ENCODE results near the gene CRK. TPM values are rescaled to one million over a fixed set of nuclear protein-coding genes. Genes with fewer than 3 reads are reported as not detected.
A peak's percentile ranks its signal among the peaks of the same experiment; 100 is the strongest.

The CRK gene
- total and polyA plus RNA-seq, 4 experiments from 2014 or later, result 24.2 to 32.1 (median 27.2) TPM

- Histone ChIP-seq H3K27ac (ENCODE audit: low read depth, low read length) (no peak overlapping the region), H3K4me1 (ENCODE audit: insufficient read depth, low read length) (peaks cover 13% of the 10 kb centered on the region), H3K36me3 (ENCODE audit: insufficient read depth, low read length) (peaks cover 4% of the 10 kb centered on the region), H3K27me3 (ENCODE audit: insufficient read depth, low read length) (no peaks in the 10 kb centered on the region), H3K9me3 (ENCODE audit: control insufficient read depth in 1 of 2, low read length in 2 of 2) (no peaks in the 10 kb centered on the region), H3K4me3 (ENCODE audit: low read length in 2 of 2) (no peak overlapping the region)
- H3K27me3 Mint-ChIP-seq, result no peaks in the 10 kb centered on the region
- no peak for DNase-seq
- intact Hi-C loops (cut with micrococcal nuclease), result no loop called here
- no peak overlapping the region for H3K4me3 Mint-ChIP-seq
- H3K4me1 Mint-ChIP-seq, result peaks cover 13 to 41% (median 21%) of the 10 kb centered on the region in 4 donors
- H3K9me3 Mint-ChIP-seq, result no peaks in the 10 kb centered on the region
- CTCF ChIA-PET (ENCODE audit: partially characterized antibody), result interaction anchor here (1.2 kb wide), 1 partner anchor 77 kb away, joined by 3 read pairs; no protein-coding TSS in a partner anchor
- H3K36me3 Mint-ChIP-seq, result peaks cover 4 to 13% of the 10 kb centered on the region in 2 donors
- no peak overlapping the region for H3K27ac Mint-ChIP-seq
- POLR2A ChIA-PET (ENCODE audit: partially characterized antibody), result no interaction called here
These were observed 13.8 kb downstream of the CRK start for GRCh38 chr17:1442187-1442586.

- ChIA-PET CTCF (ENCODE audit: partially characterized antibody) (no interaction called here), POLR2A (ENCODE audit: partially characterized antibody) (no interaction called here)
- Mint-ChIP-seq H3K27me3 (no peaks in the 10 kb centered on the region), H3K4me1 (peaks cover 4 to 42% (median 18%) of the 10 kb centered on the region in 4 donors), H3K4me3 (no peak overlapping the region), H3K9me3 (no peaks in the 10 kb centered on the region), H3K27ac (peak overlapping the region in 1 of 7 donors; percentile 40), H3K36me3 (peaks cover 11 to 19% of the 10 kb centered on the region in 2 donors)
- Histone ChIP-seq H3K27me3 (ENCODE audit: insufficient read depth, low read length) (no peaks in the 10 kb centered on the region), H3K27ac (ENCODE audit: low read depth, low read length) (no peak overlapping the region), H3K9me3 (ENCODE audit: control insufficient read depth in 1 of 2, low read length in 2 of 2) (no peaks in the 10 kb centered on the region), H3K4me3 (ENCODE audit: low read length in 2 of 2) (no peak overlapping the region), H3K4me1 (ENCODE audit: insufficient read depth, low read length) (peaks cover 6% of the 10 kb centered on the region), H3K36me3 (ENCODE audit: insufficient read depth, low read length) (peaks cover 15% of the 10 kb centered on the region)
- intact Hi-C loops (cut with micrococcal nuclease), result no loop called here
- no peak for DNase-seq
These were observed 15.1 kb downstream of the CRK start for GRCh38 chr17:1440921-1441320.

- H3K27me3 ChIP-seq (ENCODE audit: insufficient read depth, low read length), result no peaks in the 10 kb centered on the region
- intact Hi-C loops (cut with micrococcal nuclease), result no loop called here
- H3K4me1 Mint-ChIP-seq, result peaks cover 6 to 34% (median 13%) of the 10 kb centered on the region in 4 donors
- no peak overlapping the region for H3K4me3 ChIP-seq (ENCODE audit: low read length in 2 of 2)
- H3K36me3 Mint-ChIP-seq, result peaks cover 19 to 31% of the 10 kb centered on the region in 2 donors
- no peaks in the 10 kb centered on the region for H3K9me3 Mint-ChIP-seq
- H3K27me3 Mint-ChIP-seq, result no peaks in the 10 kb centered on the region
- no peaks in the 10 kb centered on the region for H3K4me1 ChIP-seq (ENCODE audit: insufficient read depth, low read length)
- peaks cover 20% of the 10 kb centered on the region for H3K36me3 ChIP-seq (ENCODE audit: insufficient read depth, low read length)
- CTCF ChIA-PET (ENCODE audit: partially characterized antibody), result no interaction called here
- POLR2A ChIA-PET (ENCODE audit: partially characterized antibody), result interaction anchor here (1.4 to 1.7 kb wide), 2 partner anchors 11 to 77 kb away, joined by 3 read pairs; partner anchors contain the start of gene INPP5K
- DNase-seq, result no peak
- no peak overlapping the region for H3K27ac ChIP-seq (ENCODE audit: low read depth, low read length)
- H3K9me3 ChIP-seq (ENCODE audit: control insufficient read depth in 1 of 2, low read length in 2 of 2), result no peaks in the 10 kb centered on the region
- no peak overlapping the region for H3K4me3 Mint-ChIP-seq
- H3K27ac Mint-ChIP-seq, result peak overlapping the region in 1 of 7 donors; percentile 74
These were observed 17.4 kb downstream of the CRK start for GRCh38 chr17:1438593-1439083.

- Mint-ChIP-seq H3K4me1 (peaks cover 15 to 51% (median 24%) of the 10 kb centered on the region in 4 donors), H3K36me3 (peaks cover 29 to 46% of the 10 kb centered on the region in 2 donors), H3K9me3 (no peaks in the 10 kb centered on the region), H3K4me3 (no peak overlapping the region), H3K27me3 (no peaks in the 10 kb centered on the region), H3K27ac (peak overlapping the region in 2 of 7 donors; percentile 36 to 77)
- H3K9me3 ChIP-seq (ENCODE audit: control insufficient read depth in 1 of 2, low read length in 2 of 2), result no peaks in the 10 kb centered on the region
- H3K4me3 ChIP-seq (ENCODE audit: low read length in 2 of 2), result no peak overlapping the region
- no peaks in the 10 kb centered on the region for H3K27me3 ChIP-seq (ENCODE audit: insufficient read depth, low read length)
- peaks cover 20% of the 10 kb centered on the region for H3K36me3 ChIP-seq (ENCODE audit: insufficient read depth, low read length)
- DNase-seq, result no peak
- no peaks in the 10 kb centered on the region for H3K4me1 ChIP-seq (ENCODE audit: insufficient read depth, low read length)
- no peak overlapping the region for H3K27ac ChIP-seq (ENCODE audit: low read depth, low read length)
- intact Hi-C loops (cut with micrococcal nuclease), result no loop called here
- ChIA-PET CTCF (ENCODE audit: partially characterized antibody) (no interaction called here), POLR2A (ENCODE audit: partially characterized antibody) (no interaction called here)
These were observed 20.7 kb downstream of the CRK start for GRCh38 chr17:1435326-1435725.

- Mint-ChIP-seq H3K27me3 (no peaks in the 10 kb centered on the region), H3K27ac (no peak overlapping the region), H3K36me3 (peaks cover 29 to 47% of the 10 kb centered on the region in 2 donors), H3K9me3 (no peaks in the 10 kb centered on the region), H3K4me1 (peaks cover 14 to 47% (median 26%) of the 10 kb centered on the region in 4 donors), H3K4me3 (no peak overlapping the region)
- intact Hi-C loops (cut with micrococcal nuclease), result no loop called here
- no peaks in the 10 kb centered on the region for H3K9me3 ChIP-seq (ENCODE audit: control insufficient read depth in 1 of 2, low read length in 2 of 2)
- H3K27ac ChIP-seq (ENCODE audit: low read depth, low read length), result no peak overlapping the region
- no peaks in the 10 kb centered on the region for H3K4me1 ChIP-seq (ENCODE audit: insufficient read depth, low read length)
- H3K36me3 ChIP-seq (ENCODE audit: insufficient read depth, low read length), result peaks cover 20% of the 10 kb centered on the region
- ChIA-PET CTCF (ENCODE audit: partially characterized antibody) (interaction anchor here (1.4 kb wide), 1 partner anchor 69 kb away, joined by 4 read pairs; no protein-coding TSS in a partner anchor), POLR2A (ENCODE audit: partially characterized antibody) (no interaction called here)
- no peak for DNase-seq
- no peaks in the 10 kb centered on the region for H3K27me3 ChIP-seq (ENCODE audit: insufficient read depth, low read length)
- H3K4me3 ChIP-seq (ENCODE audit: low read length in 2 of 2), result no peak overlapping the region
These were observed 21.9 kb downstream of the CRK start for GRCh38 chr17:1434150-1434549.

- Mint-ChIP-seq H3K27ac (peak overlapping the region in 5 of 7 donors; percentile 3 to 76 (median 46)), H3K36me3 (peaks cover 24 to 39% of the 10 kb centered on the region in 2 donors), H3K27me3 (no peaks in the 10 kb centered on the region), H3K4me1 (peaks cover 12 to 31% (median 19%) of the 10 kb centered on the region in 4 donors), H3K4me3 (no peak overlapping the region), H3K9me3 (no peaks in the 10 kb centered on the region)
- H3K4me1 ChIP-seq (ENCODE audit: insufficient read depth, low read length), result no peaks in the 10 kb centered on the region
- DNase-seq, result no peak
- H3K27ac ChIP-seq (ENCODE audit: low read depth, low read length), result no peak overlapping the region
- ChIA-PET POLR2A (ENCODE audit: partially characterized antibody) (no interaction called here), CTCF (ENCODE audit: partially characterized antibody) (no interaction called here)
- no peaks in the 10 kb centered on the region for H3K27me3 ChIP-seq (ENCODE audit: insufficient read depth, low read length)
- H3K36me3 ChIP-seq (ENCODE audit: insufficient read depth, low read length), result peaks cover 16% of the 10 kb centered on the region
- intact Hi-C loops (cut with micrococcal nuclease), result no loop called here
- H3K4me3 ChIP-seq (ENCODE audit: low read length in 2 of 2), result no peak overlapping the region
- no peaks in the 10 kb centered on the region for H3K9me3 ChIP-seq (ENCODE audit: control insufficient read depth in 1 of 2, low read length in 2 of 2)
These were observed 24.4 kb downstream of the CRK start for GRCh38 chr17:1431631-1432104.

- DNase-seq, result no peak
- intact Hi-C loops (cut with micrococcal nuclease), result no loop called here
- H3K9me3 Mint-ChIP-seq, result no peaks in the 10 kb centered on the region
- H3K27ac ChIP-seq (ENCODE audit: low read depth, low read length), result no peak overlapping the region
- ChIA-PET POLR2A (ENCODE audit: partially characterized antibody) (interaction anchor here (0.9 kb wide), 1 partner anchor 92 kb away, joined by 3 read pairs; no protein-coding TSS in a partner anchor), CTCF (ENCODE audit: partially characterized antibody) (interaction anchor here (0.6 to 1.2 kb wide), 3 partner anchors 30 to 418 kb away, joined by 3 to 4 read pairs (median 3); no protein-coding TSS in a partner anchor)
- peaks cover 0 to 7% (median 0%) of the 10 kb centered on the region in 4 donors for H3K4me1 Mint-ChIP-seq
- H3K9me3 ChIP-seq (ENCODE audit: control insufficient read depth in 1 of 2, low read length in 2 of 2), result no peaks in the 10 kb centered on the region
- H3K27me3 Mint-ChIP-seq, result no peaks in the 10 kb centered on the region
- H3K4me1 ChIP-seq (ENCODE audit: insufficient read depth, low read length), result no peaks in the 10 kb centered on the region
- no peak overlapping the region for H3K4me3 ChIP-seq (ENCODE audit: low read length in 2 of 2)
- H3K36me3 Mint-ChIP-seq, result peaks cover 14 to 36% of the 10 kb centered on the region in 2 donors
- no peaks in the 10 kb centered on the region for H3K27me3 ChIP-seq (ENCODE audit: insufficient read depth, low read length)
- peaks cover 19% of the 10 kb centered on the region for H3K36me3 ChIP-seq (ENCODE audit: insufficient read depth, low read length)
- H3K4me3 Mint-ChIP-seq, result no peak overlapping the region
- peak overlapping the region in 2 of 7 donors; percentile 3 to 4 for H3K27ac Mint-ChIP-seq
These were observed 32.4 kb downstream of the CRK start for GRCh38 chr17:1423456-1424135.
